ENCODE results near the gene MELTF. TPM values are rescaled to one million over a fixed set of nuclear protein-coding genes. Genes with fewer than 3 reads are reported as not detected.

The MELTF gene
- total RNA-seq, 1 experiment from 2014 or later: 18.7 TPM

GRCh38 chr3:197023998-197024651, 5.5 kb downstream of the MELTF start:
- Histone ChIP-seq H3K27ac (ENCODE audit: low read length) (no peak overlapping the region), H3K4me1 (ENCODE audit: control insufficient read depth, insufficient read depth, low read length) (no peaks in the 10 kb centered on the region), H3K36me3 (ENCODE audit: control insufficient read depth, insufficient read depth, low read length) (no peaks in the 10 kb centered on the region), H3K9me3 (ENCODE audit: control insufficient read depth, insufficient read depth, low read depth, low read length) (no peaks in the 10 kb centered on the region), H3K4me3 (ENCODE audit: low read depth in 2 of 2, low read length in 2 of 2) (no peak overlapping the region), H3K27me3 (ENCODE audit: control insufficient read depth, insufficient read depth, low read length) (no peaks in the 10 kb centered on the region)
- BruUV-seq (replicated peaks): no TSS peak
- DNase-seq (ENCODE audit: low read depth, low spot score) (no peak), ATAC-seq (no peak)
- POLR2A ChIA-PET: interaction anchor here (0.6 kb wide), 1 partner anchor 11 kb away, joined by 4 read pairs; no protein-coding TSS in a partner anchor
- CTCF ChIA-PET: no interaction called here
- in situ Hi-C loops (cut with HindIII; ENCODE audit: low pct_unique_long_range_greater_than_20kb, low sequenced_read_pairs): no loop called here
- intact Hi-C loops (cut with micrococcal nuclease; ENCODE audit: unreplicated experiment): no loop called here
- TF ChIP-seq POLR2AphosphoS5 (IDR thresholded peaks at IDR 0.05; ENCODE audit: low read depth, low read length) (no peak), REST (IDR thresholded peaks at IDR 0.05; ENCODE audit: insufficient read depth in 1 of 2, low read depth in 2 of 2, low read length in 1 of 2) (no peak), SIN3A (IDR thresholded peaks at IDR 0.05; ENCODE audit: borderline replicate concordance, insufficient read depth, low read depth, low read length) (no peak), TCF7L2 (IDR thresholded peaks at IDR 0.05; ENCODE audit: low read depth, low read length) (no peak), CTCF (IDR thresholded peaks at IDR 0.05) (no peak)

- no peaks in the 10 kb centered on the region for H3K27me3 ChIP-seq (ENCODE audit: control insufficient read depth, insufficient read depth, low read length)
- CTCF ChIA-PET: no interaction called here
- no peak overlapping the region for H3K4me3 ChIP-seq (ENCODE audit: low read depth in 2 of 2, low read length in 2 of 2)
- no peaks in the 10 kb centered on the region for H3K4me1 ChIP-seq (ENCODE audit: control insufficient read depth, insufficient read depth, low read length)
- no peak overlapping the region for H3K27ac ChIP-seq (ENCODE audit: low read length)
- H3K9me3 ChIP-seq (ENCODE audit: control insufficient read depth, insufficient read depth, low read depth, low read length): no peaks in the 10 kb centered on the region
- BruUV-seq (replicated peaks): no TSS peak
- intact Hi-C loops (cut with micrococcal nuclease; ENCODE audit: unreplicated experiment): no loop called here
- DNase-seq (ENCODE audit: low read depth, low spot score) (no peak), ATAC-seq (no peak)
- H3K36me3 ChIP-seq (ENCODE audit: control insufficient read depth, insufficient read depth, low read length): no peaks in the 10 kb centered on the region
- TF ChIP-seq REST (IDR thresholded peaks at IDR 0.05; ENCODE audit: insufficient read depth in 1 of 2, low read depth in 2 of 2, low read length in 1 of 2) (no peak), TCF7L2 (IDR thresholded peaks at IDR 0.05; ENCODE audit: low read depth, low read length) (no peak), CTCF (IDR thresholded peaks at IDR 0.05) (no peak), SIN3A (IDR thresholded peaks at IDR 0.05; ENCODE audit: borderline replicate concordance, insufficient read depth, low read depth, low read length) (no peak)
- POLR2A ChIA-PET: no interaction called here
- in situ Hi-C loops (cut with HindIII; ENCODE audit: low pct_unique_long_range_greater_than_20kb, low sequenced_read_pairs): no loop called here
Observed at GRCh38 chr3:197023241-197023997, 6.2 kb downstream of the MELTF start.

Measured in Panc1 (cell line).